ENCODE results near the gene LOXHD1.

GRCh38 chr18:46427216-46427995 is 229.6 kb downstream of the LOXHD1 start:
- no peak for TF ChIP-seq ELF4 (IDR thresholded peaks at IDR 0.05)
- TF ChIP-seq CTBP1 (IDR thresholded peaks at IDR 0.05; ENCODE audit: borderline replicate concordance), result no peak
- no peak for TF ChIP-seq SP1 (IDR thresholded peaks at IDR 0.05)
- TF ChIP-seq FOXK2 (IDR thresholded peaks at IDR 0.05), result no peak
- TF ChIP-seq ZNF384 (IDR thresholded peaks at IDR 0.05), result no peak
- TF ChIP-seq LEF1 (IDR thresholded peaks at IDR 0.05; ENCODE audit: borderline replicate concordance), result no peak
- no peak for TF ChIP-seq PKNOX1 (IDR thresholded peaks at IDR 0.05)

Measured in HEK293T (cell line).